ENCODE results near the gene KCNJ4.

Gene KCNJ4

GRCh38 chr22:38419858-38420160 lies 35.2 kb downstream of the KCNJ4 start:
- H3K27ac ChIP-seq, result no peak overlapping the region
- no peak overlapping the region for H3K4me3 ChIP-seq (ENCODE audit: low read depth in 1 of 2, low read length in 1 of 2)
- H3K9me3 ChIP-seq, result no peaks in the 10 kb centered on the region
- H3K4me1 ChIP-seq (ENCODE audit: control insufficient read depth in 1 of 2, insufficient read depth in 1 of 2, low read depth in 1 of 2, low read length in 1 of 2), result peaks cover 0 to 10% of the 10 kb centered on the region in 2 experiments
- H3K36me3 ChIP-seq, result no peaks in the 10 kb centered on the region
- TF ChIP-seq CTCF (IDR thresholded peaks at IDR 0.05), result no peak
- H3K27me3 ChIP-seq, result no peaks in the 10 kb centered on the region

GRCh38 chr22:38419121-38419857 lies 35.7 kb downstream of the KCNJ4 start:
- Histone ChIP-seq H3K36me3 (no peaks in the 10 kb centered on the region), H3K27me3 (no peaks in the 10 kb centered on the region), H3K4me1 (ENCODE audit: control insufficient read depth in 1 of 2, insufficient read depth in 1 of 2, low read depth in 1 of 2, low read length in 1 of 2) (peaks cover 0 to 10% of the 10 kb centered on the region in 2 experiments), H3K27ac (no peak overlapping the region), H3K4me3 (ENCODE audit: low read depth in 1 of 2, low read length in 1 of 2) (no peak overlapping the region), H3K9me3 (no peaks in the 10 kb centered on the region)
- no peak for TF ChIP-seq CTCF (IDR thresholded peaks at IDR 0.05)

- Histone ChIP-seq H3K4me3 (ENCODE audit: low read depth in 1 of 2, low read length in 1 of 2) (no peak overlapping the region), H3K36me3 (no peaks in the 10 kb centered on the region), H3K27me3 (no peaks in the 10 kb centered on the region), H3K9me3 (no peaks in the 10 kb centered on the region), H3K27ac (no peak overlapping the region), H3K4me1 (ENCODE audit: control insufficient read depth in 1 of 2, insufficient read depth in 1 of 2, low read depth in 1 of 2, low read length in 1 of 2) (peaks cover 0 to 5% of the 10 kb centered on the region in 2 experiments)
- no peak for TF ChIP-seq CTCF (IDR thresholded peaks at IDR 0.05)
Measured at GRCh38 chr22:38418589-38418988, 36.4 kb downstream of the KCNJ4 start.

DNA sequence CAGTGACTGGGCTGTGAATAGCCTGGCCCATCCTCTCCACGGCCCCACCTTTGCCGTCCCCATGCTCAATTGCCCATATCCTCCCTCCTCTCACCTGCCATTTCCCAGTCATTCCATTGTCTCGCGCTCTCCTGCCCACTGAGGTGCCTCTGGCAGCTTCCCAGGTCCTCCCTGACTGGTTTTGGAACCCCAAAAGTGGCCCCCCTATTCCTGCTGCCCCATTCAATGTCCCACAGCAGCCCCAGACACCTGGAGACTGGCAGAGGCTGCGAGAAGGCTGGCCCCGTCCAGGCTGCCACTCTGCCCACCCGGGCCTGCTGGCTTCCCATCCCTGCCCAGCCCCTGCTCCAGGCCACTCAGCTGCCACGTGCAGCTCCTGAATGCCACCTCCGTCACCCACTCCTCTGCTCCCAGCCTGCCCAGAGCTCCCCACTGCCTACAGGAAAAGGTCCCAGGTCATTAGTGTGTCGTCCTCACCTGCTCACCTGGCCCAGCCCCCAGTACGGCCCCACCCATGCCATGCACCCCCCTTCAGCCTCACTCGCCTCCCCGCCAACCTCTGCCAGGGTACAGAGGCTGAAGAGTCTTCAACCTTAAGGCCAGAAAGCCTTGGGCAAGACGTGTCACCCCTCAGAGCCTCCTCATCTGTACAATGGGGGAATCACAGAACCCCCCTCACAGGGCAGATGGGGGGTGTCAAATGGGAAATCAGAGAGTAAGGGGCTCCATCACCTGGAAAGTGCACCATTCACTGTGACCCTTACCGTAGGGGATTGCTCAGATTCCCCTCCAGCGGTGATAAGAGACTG lies 37.5 kb downstream of the KCNJ4 start:
- Histone ChIP-seq H3K27ac (no peak overlapping the region), H3K4me3 (ENCODE audit: low read depth in 1 of 2, low read length in 1 of 2) (no peak overlapping the region), H3K36me3 (no peaks in the 10 kb centered on the region), H3K9me3 (no peaks in the 10 kb centered on the region), H3K27me3 (peaks cover 7% of the 10 kb centered on the region), H3K4me1 (ENCODE audit: control insufficient read depth in 1 of 2, insufficient read depth in 1 of 2, low read depth in 1 of 2, low read length in 1 of 2) (peaks cover 4 to 6% of the 10 kb centered on the region in 2 experiments)
- TF ChIP-seq CTCF (IDR thresholded peaks at IDR 0.05), result no peak

DNA sequence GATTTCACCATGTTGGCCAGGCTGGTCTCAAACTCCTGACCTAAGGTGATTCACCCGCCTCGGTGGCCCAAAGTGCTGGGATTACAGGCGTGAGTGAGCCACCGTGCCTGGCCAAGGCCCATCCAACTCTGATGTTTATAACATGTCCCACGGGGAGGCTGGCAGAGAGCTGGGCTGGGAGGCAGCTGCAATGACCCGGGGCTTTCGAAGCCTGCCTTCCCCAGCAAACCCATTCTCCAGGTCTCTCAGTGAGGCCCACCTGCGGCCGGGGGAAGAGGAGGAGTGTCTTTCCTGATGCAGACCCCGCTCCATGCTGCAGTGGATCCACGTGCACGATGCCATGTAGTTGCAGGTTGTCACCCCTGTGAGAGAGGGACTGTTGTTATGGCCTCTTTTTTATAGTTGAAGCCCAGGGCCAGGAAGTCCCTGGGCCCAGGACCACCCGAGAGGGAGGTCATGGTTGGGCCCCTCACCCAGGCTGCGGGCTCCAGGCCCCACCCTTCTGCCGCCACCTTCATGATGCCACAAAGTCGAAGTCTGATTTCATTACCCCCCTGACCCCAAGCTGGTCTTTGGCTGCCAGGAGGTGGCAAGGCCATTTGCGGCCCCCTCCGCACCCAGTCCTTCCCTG lies 38.3 kb downstream of the KCNJ4 start:
- Histone ChIP-seq H3K27ac (no peak overlapping the region), H3K36me3 (no peaks in the 10 kb centered on the region), H3K4me1 (ENCODE audit: control insufficient read depth in 1 of 2, insufficient read depth in 1 of 2, low read depth in 1 of 2, low read length in 1 of 2) (peaks cover 5 to 7% of the 10 kb centered on the region in 2 experiments), H3K27me3 (peaks cover 9% of the 10 kb centered on the region), H3K9me3 (no peaks in the 10 kb centered on the region), H3K4me3 (ENCODE audit: low read depth in 1 of 2, low read length in 1 of 2) (no peak overlapping the region)
- no peak for TF ChIP-seq CTCF (IDR thresholded peaks at IDR 0.05)
